Thyroid gland (tissue), 4 donors: Measurements from ENCODE around the gene PLAU.

Experiments used
- POLR2A ChIP-seq, 2 donors: fragments of 450-650 bp; IDR thresholded peaks; one replicate each; pipeline ENCODE4 v1.6.1; 2017; ENCODE audit warnings: antibody characterized with exemption in 2 of 2, mild to moderate bottlenecking in 2 of 2, moderate library complexity in 1 of 2
- TF ChIP-seq, protein P1 (sequence below), 6 experiments: fragments of 200-600 bp in 3 of 6; fragments of 450-650 bp in 3 of 6; sonication (generic) in 3 of 6; IDR thresholded peaks; one replicate each; pipeline ENCODE4 v1.5.1; 2016 to 2019; ENCODE audit warnings: antibody characterized with exemption in 6 of 6, mild to moderate bottlenecking in 2 of 6, inconsistent platforms in 1 of 6, moderate library complexity in 1 of 6

GRCh38 chr10:73937333-73938043 is 26.6 kb downstream of the PLAU start:
- no peak for TF ChIP-seq POLR2A (IDR thresholded peaks at IDR 0.05)
- TF ChIP-seq, protein P1, sequence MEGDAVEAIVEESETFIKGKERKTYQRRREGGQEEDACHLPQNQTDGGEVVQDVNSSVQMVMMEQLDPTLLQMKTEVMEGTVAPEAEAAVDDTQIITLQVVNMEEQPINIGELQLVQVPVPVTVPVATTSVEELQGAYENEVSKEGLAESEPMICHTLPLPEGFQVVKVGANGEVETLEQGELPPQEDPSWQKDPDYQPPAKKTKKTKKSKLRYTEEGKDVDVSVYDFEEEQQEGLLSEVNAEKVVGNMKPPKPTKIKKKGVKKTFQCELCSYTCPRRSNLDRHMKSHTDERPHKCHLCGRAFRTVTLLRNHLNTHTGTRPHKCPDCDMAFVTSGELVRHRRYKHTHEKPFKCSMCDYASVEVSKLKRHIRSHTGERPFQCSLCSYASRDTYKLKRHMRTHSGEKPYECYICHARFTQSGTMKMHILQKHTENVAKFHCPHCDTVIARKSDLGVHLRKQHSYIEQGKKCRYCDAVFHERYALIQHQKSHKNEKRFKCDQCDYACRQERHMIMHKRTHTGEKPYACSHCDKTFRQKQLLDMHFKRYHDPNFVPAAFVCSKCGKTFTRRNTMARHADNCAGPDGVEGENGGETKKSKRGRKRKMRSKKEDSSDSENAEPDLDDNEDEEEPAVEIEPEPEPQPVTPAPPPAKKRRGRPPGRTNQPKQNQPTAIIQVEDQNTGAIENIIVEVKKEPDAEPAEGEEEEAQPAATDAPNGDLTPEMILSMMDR (IDR thresholded peaks at IDR 0.05): no peak
